WTC11 (cell line): ENCODE measurements around the gene TBC1D14. TPM values are rescaled to one million over a fixed set of nuclear protein-coding genes. Genes with fewer than 3 reads are reported as not detected.

Experiments
- ATAC-seq: fragments of 200-7000 bp; cut with Tn5 transposase; 2 replicates; pipeline ENCODE4 v1.10.0; 2021; ENCODE audit warnings: mild to moderate bottlenecking, moderate library complexity
- CTCF ChIA-PET: fragments of 300-600 bp; sonication (Branson Sonifier 250); formaldehyde crosslinking; loops from one replicate; lab custom pipeline; 2021; ENCODE audit warnings: antibody characterized with exemption; lab: Charles Lee
- POLR2A ChIA-PET: fragments of 350-600 bp; sonication (Branson Sonifier 250); formaldehyde crosslinking; loops from one replicate; lab custom pipeline; 2021; ENCODE audit warnings: antibody characterized with exemption; lab: Charles Lee
- DNase-seq: peaks from one replicate; pipeline ENCODE4 v3.0.0; 2021; ENCODE audit warnings: low spot score
- H3K27ac Mint-ChIP-seq: 2 replicates; pipeline ENCODE4 v1.8.0; 2021; ENCODE audit warnings: mixed read lengths
- H3K27me3 Mint-ChIP-seq: 2 replicates; pipeline ENCODE4 v1.8.0; 2021; ENCODE audit warnings: low read depth, mild to moderate bottlenecking, moderate library complexity, mixed read lengths
- H3K36me3 Mint-ChIP-seq: 2 replicates; pipeline ENCODE4 v1.8.0; 2021; ENCODE audit warnings: mixed read lengths
- H3K4me1 Mint-ChIP-seq: 2 replicates; pipeline ENCODE4 v1.8.0; 2022; ENCODE audit warnings: mixed read lengths
- H3K4me3 Mint-ChIP-seq: 2 replicates; pipeline ENCODE4 v1.8.0; 2021; ENCODE audit warnings: mild to moderate bottlenecking, moderate library complexity, mixed read lengths
- H3K9me3 Mint-ChIP-seq: 2 replicates; pipeline ENCODE4 v1.8.0; 2021; ENCODE audit warnings: mixed read lengths
- CREB1 ChIP-seq: sonication (generic); formaldehyde crosslinking; IDR thresholded peaks from 2 replicates; pipeline ENCODE4 v1.8.0; 2023; ENCODE audit warnings: mild to moderate bottlenecking, missing genetic modification reagents
- ELF4 ChIP-seq: sonication (generic); formaldehyde crosslinking; IDR thresholded peaks from 2 replicates; pipeline ENCODE4 v1.8.1; 2022; ENCODE audit warnings: low read depth, mild to moderate bottlenecking, moderate library complexity, missing genetic modification reagents
- EMX1 ChIP-seq: fragments of 250-450 bp; sonication (Bioruptor Pico); IDR thresholded peaks from 2 replicates; pipeline ENCODE4 v1.8.0; 2021; ENCODE audit warnings: mild to moderate bottlenecking
- FOXK1 ChIP-seq: sonication (generic); formaldehyde crosslinking; IDR thresholded peaks from 2 replicates; pipeline ENCODE4 v1.8.0; 2022; ENCODE audit warnings: mild to moderate bottlenecking, moderate library complexity, missing genetic modification reagents
- NR1H2 ChIP-seq: sonication (generic); formaldehyde crosslinking; IDR thresholded peaks from 2 replicates; pipeline ENCODE4 v1.9.0; 2021; ENCODE audit warnings: mild to moderate bottlenecking, moderate library complexity, missing genetic modification reagents
- RORB ChIP-seq: fragments of 250-450 bp; sonication (Bioruptor Pico); IDR thresholded peaks from 2 replicates; pipeline ENCODE4 v1.9.0; 2021; ENCODE audit warnings: mild to moderate bottlenecking
- SMAD3 ChIP-seq: sonication (generic); formaldehyde crosslinking; IDR thresholded peaks from 2 replicates; pipeline ENCODE4 v1.8.0; 2022; ENCODE audit warnings: missing genetic modification reagents, mild to moderate bottlenecking, borderline replicate concordance
- SOX15 ChIP-seq: fragments of 250-450 bp; sonication (Bioruptor Pico); IDR thresholded peaks from 2 replicates; pipeline ENCODE4 v1.9.0; 2021; ENCODE audit warnings: mild to moderate bottlenecking
- SP1 ChIP-seq: sonication (generic); formaldehyde crosslinking; conservative IDR thresholded peaks from 2 replicates; pipeline ENCODE4 v1.8.1; 2022; ENCODE audit warnings: missing genetic modification reagents
- ZNF219 ChIP-seq: sonication (generic); formaldehyde crosslinking; IDR thresholded peaks from 2 replicates; pipeline ENCODE4 v1.8.0; 2023; ENCODE audit warnings: missing genetic modification reagents, mild to moderate bottlenecking, borderline replicate concordance
- ZNF423 ChIP-seq: fragments of 250-450 bp; sonication (Bioruptor Pico); IDR thresholded peaks from 2 replicates; pipeline ENCODE4 v2.1.2; 2022; ENCODE audit warnings: mild to moderate bottlenecking, moderate library complexity
- ZNF671 ChIP-seq: fragments of 250-450 bp; sonication (Bioruptor Pico); IDR thresholded peaks from 2 replicates; pipeline ENCODE4 v1.8.0; 2021; ENCODE audit warnings: mild to moderate bottlenecking
- total RNA-seq: library from RNA; stranded (reverse); gene quantifications from 3 replicates; pipeline ENCODE4 v1.2.3, GENCODE V29; 2021
- TF ChIP-seq, protein P1 (sequence below): sonication (generic); formaldehyde crosslinking; IDR thresholded peaks from 2 replicates; pipeline ENCODE4 v1.8.1; 2023; ENCODE audit warnings: mild to moderate bottlenecking, missing genetic modification reagents
- TF ChIP-seq, protein P2 (sequence below): sonication (generic); formaldehyde crosslinking; IDR thresholded peaks from 2 replicates; pipeline ENCODE4 v1.8.1; 2022; ENCODE audit warnings: low read depth, mild to moderate bottlenecking, moderate library complexity, missing genetic modification reagents, borderline replicate concordance
- TF ChIP-seq, protein P3 (sequence below): fragments of 250-450 bp; sonication (Bioruptor Pico); IDR thresholded peaks from 2 replicates; pipeline ENCODE4 v1.9.0; 2021; ENCODE audit warnings: mild to moderate bottlenecking
- TF ChIP-seq, protein P4 (sequence below): sonication (generic); formaldehyde crosslinking; conservative IDR thresholded peaks from 2 replicates; pipeline ENCODE4 v1.8.1; 2023; ENCODE audit warnings: mild to moderate bottlenecking, low read depth, missing genetic modification reagents, moderate library complexity
- TF ChIP-seq, protein P5 (sequence below): sonication (generic); formaldehyde crosslinking; IDR thresholded peaks from 2 replicates; pipeline ENCODE4 v1.8.1; 2023; ENCODE audit warnings: mild to moderate bottlenecking, moderate library complexity, missing genetic modification reagents
- TF ChIP-seq, protein P6 (sequence below): fragments of 250-450 bp; sonication (Bioruptor Pico); IDR thresholded peaks from 2 replicates; pipeline ENCODE4 v2.1.2; 2022; ENCODE audit warnings: mild to moderate bottlenecking, moderate library complexity
- TF ChIP-seq, protein P7 (sequence below): fragments of 250-450 bp; sonication (Bioruptor Pico); IDR thresholded peaks from 2 replicates; pipeline ENCODE4 v1.9.0; 2021; ENCODE audit warnings: mild to moderate bottlenecking

TBC1D14 gene
- total RNA-seq, 1 experiment from 2014 or later: 45.1 TPM

DNA sequence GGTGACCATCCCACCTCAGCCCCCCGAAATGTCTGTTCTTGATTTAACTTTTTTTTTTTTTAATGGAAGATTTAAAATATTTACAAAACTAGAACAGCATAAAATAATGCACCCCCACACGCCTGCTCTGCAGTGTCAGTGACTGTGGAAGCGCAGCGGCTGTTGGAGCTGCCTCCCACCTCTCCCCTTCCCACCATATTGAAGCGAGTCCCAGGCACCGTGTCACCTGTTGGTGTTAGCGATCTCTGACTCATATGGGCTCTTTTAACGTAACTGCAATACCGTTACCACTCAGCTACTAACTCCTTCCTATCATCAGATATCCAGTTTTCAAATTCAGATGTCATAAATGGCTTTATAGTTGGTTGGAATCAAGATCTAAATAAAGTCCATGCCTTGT, 116.5 kb downstream of the TBC1D14 start:
- Mint-ChIP-seq H3K27me3 (no peaks in the 10 kb centered on the region), H3K36me3 (peaks cover 42% of the 10 kb centered on the region), H3K4me1 (peaks cover 14% of the 10 kb centered on the region), H3K9me3 (no peaks in the 10 kb centered on the region), H3K4me3 (no peak overlapping the region), H3K27ac (peak overlapping the region; percentile 72; the same call in 1 of the 2 replicates)
- ChIA-PET CTCF (no interaction called here), POLR2A (no interaction called here)
- TF ChIP-seq, protein P1, sequence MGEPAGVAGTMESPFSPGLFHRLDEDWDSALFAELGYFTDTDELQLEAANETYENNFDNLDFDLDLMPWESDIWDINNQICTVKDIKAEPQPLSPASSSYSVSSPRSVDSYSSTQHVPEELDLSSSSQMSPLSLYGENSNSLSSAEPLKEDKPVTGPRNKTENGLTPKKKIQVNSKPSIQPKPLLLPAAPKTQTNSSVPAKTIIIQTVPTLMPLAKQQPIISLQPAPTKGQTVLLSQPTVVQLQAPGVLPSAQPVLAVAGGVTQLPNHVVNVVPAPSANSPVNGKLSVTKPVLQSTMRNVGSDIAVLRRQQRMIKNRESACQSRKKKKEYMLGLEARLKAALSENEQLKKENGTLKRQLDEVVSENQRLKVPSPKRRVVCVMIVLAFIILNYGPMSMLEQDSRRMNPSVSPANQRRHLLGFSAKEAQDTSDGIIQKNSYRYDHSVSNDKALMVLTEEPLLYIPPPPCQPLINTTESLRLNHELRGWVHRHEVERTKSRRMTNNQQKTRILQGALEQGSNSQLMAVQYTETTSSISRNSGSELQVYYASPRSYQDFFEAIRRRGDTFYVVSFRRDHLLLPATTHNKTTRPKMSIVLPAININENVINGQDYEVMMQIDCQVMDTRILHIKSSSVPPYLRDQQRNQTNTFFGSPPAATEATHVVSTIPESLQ: no peak
- TF ChIP-seq CREB1 (CRISPR knock-in tag) (no peak), ZNF671 (no peak)
- no peak for DNase-seq
- ATAC-seq: no peak

DNA sequence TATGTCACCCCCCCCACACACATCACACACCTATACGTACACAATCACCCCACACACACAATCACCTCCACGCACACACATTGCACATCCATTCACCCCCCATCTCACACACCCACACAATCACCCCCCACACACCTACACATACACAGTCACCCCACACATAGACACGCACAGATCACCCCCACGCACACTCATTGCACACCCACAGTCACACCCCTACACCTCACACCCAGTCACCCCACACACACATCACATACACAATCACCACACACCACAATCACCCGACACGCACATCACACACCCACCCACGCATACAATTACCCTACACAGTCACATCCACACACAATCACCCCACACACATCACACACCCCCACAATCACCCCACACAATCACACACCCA, 117.7 kb downstream of the TBC1D14 start:
- H3K4me1 Mint-ChIP-seq: peaks cover 14% of the 10 kb centered on the region
- no peaks in the 10 kb centered on the region for H3K9me3 Mint-ChIP-seq
- TF ChIP-seq SMAD3 (CRISPR knock-in tag) (no peak), RORB (CRISPR knock-in tag) (no peak), ZNF423 (CRISPR knock-in tag) (no peak), ELF4 (CRISPR knock-in tag) (no peak), NR1H2 (CRISPR knock-in tag) (no peak), EMX1 (CRISPR knock-in tag) (no peak), ZNF219 (CRISPR knock-in tag) (no peak), SP1 (CRISPR knock-in tag) (no peak), FOXK1 (no peak), SOX15 (CRISPR knock-in tag) (no peak)
- TF ChIP-seq, protein P2, sequence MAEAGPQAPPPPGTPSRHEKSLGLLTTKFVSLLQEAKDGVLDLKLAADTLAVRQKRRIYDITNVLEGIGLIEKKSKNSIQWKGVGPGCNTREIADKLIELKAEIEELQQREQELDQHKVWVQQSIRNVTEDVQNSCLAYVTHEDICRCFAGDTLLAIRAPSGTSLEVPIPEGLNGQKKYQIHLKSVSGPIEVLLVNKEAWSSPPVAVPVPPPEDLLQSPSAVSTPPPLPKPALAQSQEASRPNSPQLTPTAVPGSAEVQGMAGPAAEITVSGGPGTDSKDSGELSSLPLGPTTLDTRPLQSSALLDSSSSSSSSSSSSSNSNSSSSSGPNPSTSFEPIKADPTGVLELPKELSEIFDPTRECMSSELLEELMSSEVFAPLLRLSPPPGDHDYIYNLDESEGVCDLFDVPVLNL (CRISPR knock-in tag): no peak
- TF ChIP-seq, protein P3, sequence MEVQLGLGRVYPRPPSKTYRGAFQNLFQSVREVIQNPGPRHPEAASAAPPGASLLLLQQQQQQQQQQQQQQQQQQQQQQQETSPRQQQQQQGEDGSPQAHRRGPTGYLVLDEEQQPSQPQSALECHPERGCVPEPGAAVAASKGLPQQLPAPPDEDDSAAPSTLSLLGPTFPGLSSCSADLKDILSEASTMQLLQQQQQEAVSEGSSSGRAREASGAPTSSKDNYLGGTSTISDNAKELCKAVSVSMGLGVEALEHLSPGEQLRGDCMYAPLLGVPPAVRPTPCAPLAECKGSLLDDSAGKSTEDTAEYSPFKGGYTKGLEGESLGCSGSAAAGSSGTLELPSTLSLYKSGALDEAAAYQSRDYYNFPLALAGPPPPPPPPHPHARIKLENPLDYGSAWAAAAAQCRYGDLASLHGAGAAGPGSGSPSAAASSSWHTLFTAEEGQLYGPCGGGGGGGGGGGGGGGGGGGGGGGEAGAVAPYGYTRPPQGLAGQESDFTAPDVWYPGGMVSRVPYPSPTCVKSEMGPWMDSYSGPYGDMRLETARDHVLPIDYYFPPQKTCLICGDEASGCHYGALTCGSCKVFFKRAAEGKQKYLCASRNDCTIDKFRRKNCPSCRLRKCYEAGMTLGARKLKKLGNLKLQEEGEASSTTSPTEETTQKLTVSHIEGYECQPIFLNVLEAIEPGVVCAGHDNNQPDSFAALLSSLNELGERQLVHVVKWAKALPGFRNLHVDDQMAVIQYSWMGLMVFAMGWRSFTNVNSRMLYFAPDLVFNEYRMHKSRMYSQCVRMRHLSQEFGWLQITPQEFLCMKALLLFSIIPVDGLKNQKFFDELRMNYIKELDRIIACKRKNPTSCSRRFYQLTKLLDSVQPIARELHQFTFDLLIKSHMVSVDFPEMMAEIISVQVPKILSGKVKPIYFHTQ: no peak
- TF ChIP-seq, protein P4, sequence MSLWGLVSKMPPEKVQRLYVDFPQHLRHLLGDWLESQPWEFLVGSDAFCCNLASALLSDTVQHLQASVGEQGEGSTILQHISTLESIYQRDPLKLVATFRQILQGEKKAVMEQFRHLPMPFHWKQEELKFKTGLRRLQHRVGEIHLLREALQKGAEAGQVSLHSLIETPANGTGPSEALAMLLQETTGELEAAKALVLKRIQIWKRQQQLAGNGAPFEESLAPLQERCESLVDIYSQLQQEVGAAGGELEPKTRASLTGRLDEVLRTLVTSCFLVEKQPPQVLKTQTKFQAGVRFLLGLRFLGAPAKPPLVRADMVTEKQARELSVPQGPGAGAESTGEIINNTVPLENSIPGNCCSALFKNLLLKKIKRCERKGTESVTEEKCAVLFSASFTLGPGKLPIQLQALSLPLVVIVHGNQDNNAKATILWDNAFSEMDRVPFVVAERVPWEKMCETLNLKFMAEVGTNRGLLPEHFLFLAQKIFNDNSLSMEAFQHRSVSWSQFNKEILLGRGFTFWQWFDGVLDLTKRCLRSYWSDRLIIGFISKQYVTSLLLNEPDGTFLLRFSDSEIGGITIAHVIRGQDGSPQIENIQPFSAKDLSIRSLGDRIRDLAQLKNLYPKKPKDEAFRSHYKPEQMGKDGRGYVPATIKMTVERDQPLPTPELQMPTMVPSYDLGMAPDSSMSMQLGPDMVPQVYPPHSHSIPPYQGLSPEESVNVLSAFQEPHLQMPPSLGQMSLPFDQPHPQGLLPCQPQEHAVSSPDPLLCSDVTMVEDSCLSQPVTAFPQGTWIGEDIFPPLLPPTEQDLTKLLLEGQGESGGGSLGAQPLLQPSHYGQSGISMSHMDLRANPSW: no peak
- TF ChIP-seq, protein P5, sequence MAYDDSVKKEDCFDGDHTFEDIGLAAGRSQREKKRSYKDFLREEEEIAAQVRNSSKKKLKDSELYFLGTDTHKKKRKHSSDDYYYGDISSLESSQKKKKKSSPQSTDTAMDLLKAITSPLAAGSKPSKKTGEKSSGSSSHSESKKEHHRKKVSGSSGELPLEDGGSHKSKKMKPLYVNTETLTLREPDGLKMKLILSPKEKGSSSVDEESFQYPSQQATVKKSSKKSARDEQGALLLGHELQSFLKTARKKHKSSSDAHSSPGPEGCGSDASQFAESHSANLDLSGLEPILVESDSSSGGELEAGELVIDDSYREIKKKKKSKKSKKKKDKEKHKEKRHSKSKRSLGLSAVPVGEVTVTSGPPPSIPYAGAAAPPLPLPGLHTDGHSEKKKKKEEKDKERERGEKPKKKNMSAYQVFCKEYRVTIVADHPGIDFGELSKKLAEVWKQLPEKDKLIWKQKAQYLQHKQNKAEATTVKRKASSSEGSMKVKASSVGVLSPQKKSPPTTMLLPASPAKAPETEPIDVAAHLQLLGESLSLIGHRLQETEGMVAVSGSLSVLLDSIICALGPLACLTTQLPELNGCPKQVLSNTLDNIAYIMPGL: no peak
- TF ChIP-seq, protein P6, sequence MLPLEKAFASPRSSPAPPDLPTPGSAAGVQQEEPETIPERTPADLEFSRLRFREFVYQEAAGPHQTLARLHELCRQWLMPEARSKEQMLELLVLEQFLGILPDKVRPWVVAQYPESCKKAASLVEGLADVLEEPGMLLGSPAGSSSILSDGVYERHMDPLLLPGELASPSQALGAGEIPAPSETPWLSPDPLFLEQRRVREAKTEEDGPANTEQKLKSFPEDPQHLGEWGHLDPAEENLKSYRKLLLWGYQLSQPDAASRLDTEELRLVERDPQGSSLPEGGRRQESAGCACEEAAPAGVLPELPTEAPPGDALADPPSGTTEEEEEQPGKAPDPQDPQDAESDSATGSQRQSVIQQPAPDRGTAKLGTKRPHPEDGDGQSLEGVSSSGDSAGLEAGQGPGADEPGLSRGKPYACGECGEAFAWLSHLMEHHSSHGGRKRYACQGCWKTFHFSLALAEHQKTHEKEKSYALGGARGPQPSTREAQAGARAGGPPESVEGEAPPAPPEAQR: no peak
- TF ChIP-seq, protein P7, sequence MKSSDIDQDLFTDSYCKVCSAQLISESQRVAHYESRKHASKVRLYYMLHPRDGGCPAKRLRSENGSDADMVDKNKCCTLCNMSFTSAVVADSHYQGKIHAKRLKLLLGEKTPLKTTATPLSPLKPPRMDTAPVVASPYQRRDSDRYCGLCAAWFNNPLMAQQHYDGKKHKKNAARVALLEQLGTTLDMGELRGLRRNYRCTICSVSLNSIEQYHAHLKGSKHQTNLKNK (CRISPR knock-in tag): no peak
- ChIA-PET CTCF (no interaction called here), POLR2A (no interaction called here)
- H3K27ac Mint-ChIP-seq: no peak overlapping the region
- DNase-seq (no peak), ATAC-seq (no peak)
- no peaks in the 10 kb centered on the region for H3K27me3 Mint-ChIP-seq
- no peak overlapping the region for H3K4me3 Mint-ChIP-seq
- peaks cover 48% of the 10 kb centered on the region for H3K36me3 Mint-ChIP-seq
